MM.1S (cell line): ENCODE results near the gene FBLN1.

Source experiments
- EZH2 ChIP-seq: fragments of 300-600 bp; sonication (generic); optimal IDR thresholded peaks from 2 replicates; pipeline ENCODE3; 2017; ENCODE audit warnings: low read depth, mild to moderate bottlenecking, antibody characterized with exemption, low read length, mixed read lengths
- TF ChIP-seq, protein P1 (sequence below): fragments of 300-600 bp; sonication (generic); IDR thresholded peaks from 2 replicates; pipeline ENCODE4 v1.5.1; 2016; ENCODE audit warnings: antibody characterized with exemption, low read length, mixed read lengths

DNA sequence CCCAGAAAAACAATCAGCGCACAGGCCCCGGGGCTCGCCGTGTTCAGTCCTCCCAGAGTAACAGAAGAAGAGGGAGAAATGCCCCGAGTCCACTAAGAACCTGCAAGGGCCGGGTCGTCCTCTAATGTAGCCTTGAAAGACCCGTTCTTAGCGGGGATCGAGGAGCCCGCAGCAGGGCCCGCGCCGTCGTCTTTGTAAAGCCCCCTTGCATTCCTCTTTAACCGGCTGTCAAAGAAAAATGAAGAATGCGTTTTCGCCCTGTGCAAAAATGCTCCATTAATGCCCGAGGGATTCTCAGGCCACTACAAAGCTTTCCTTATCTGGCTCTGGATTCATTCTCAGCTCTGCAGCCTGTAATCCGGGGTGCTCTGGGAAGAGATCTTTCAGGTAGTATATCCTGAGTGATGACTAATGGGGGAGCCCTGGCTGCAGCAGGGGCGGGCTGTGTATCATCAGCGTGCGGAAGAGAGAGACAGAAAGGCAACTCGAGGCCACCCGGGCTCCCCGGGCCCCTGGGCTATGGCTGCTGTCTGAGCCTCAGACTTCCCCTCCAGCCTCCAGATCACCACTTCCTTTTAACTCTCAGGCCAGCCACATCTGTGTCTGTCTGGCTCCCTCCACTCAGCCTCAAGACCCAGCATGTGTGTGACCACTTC lies 78.2 kb downstream of the FBLN1 start:
- TF ChIP-seq EZH2 = no peak
- TF ChIP-seq, protein P1, sequence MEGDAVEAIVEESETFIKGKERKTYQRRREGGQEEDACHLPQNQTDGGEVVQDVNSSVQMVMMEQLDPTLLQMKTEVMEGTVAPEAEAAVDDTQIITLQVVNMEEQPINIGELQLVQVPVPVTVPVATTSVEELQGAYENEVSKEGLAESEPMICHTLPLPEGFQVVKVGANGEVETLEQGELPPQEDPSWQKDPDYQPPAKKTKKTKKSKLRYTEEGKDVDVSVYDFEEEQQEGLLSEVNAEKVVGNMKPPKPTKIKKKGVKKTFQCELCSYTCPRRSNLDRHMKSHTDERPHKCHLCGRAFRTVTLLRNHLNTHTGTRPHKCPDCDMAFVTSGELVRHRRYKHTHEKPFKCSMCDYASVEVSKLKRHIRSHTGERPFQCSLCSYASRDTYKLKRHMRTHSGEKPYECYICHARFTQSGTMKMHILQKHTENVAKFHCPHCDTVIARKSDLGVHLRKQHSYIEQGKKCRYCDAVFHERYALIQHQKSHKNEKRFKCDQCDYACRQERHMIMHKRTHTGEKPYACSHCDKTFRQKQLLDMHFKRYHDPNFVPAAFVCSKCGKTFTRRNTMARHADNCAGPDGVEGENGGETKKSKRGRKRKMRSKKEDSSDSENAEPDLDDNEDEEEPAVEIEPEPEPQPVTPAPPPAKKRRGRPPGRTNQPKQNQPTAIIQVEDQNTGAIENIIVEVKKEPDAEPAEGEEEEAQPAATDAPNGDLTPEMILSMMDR = no peak
